ENCODE measurements around the gene DDX27. TPM values are rescaled to one million over a fixed set of nuclear protein-coding genes. Genes with fewer than 3 reads are reported as not detected.

DDX27 gene
- total RNA-seq, 1 donor from 2014 or later, result 23.3 TPM

GRCh38 chr20:49237531-49237930 lies 18.3 kb downstream of the DDX27 start:
- Mint-ChIP-seq H3K36me3 (ENCODE audit: low read depth) (peaks cover 46% of the 10 kb centered on the region), H3K4me3 (ENCODE audit: unreplicated experiment) (no peak overlapping the region), H3K27ac (ENCODE audit: unreplicated experiment) (no peak overlapping the region), H3K4me1 (ENCODE audit: low read depth) (no peaks in the 10 kb centered on the region), H3K27me3 (ENCODE audit: low read depth) (no peaks in the 10 kb centered on the region), H3K9me3 (ENCODE audit: low read depth) (no peaks in the 10 kb centered on the region)
- TF ChIP-seq CTCF (IDR thresholded peaks at IDR 0.05), result no peak
- DNase-seq (ENCODE audit: low spot score), result peak; percentile 39

GRCh38 chr20:49245921-49246740 lies 26.9 kb downstream of the DDX27 start:
- H3K36me3 Mint-ChIP-seq (ENCODE audit: low read depth), result peaks cover 25% of the 10 kb centered on the region
- peak overlapping the region; percentile 1 for H3K27ac Mint-ChIP-seq (ENCODE audit: unreplicated experiment)
- TF ChIP-seq CTCF (IDR thresholded peaks at IDR 0.05), result peak; percentile 83
- H3K9me3 Mint-ChIP-seq (ENCODE audit: low read depth), result no peaks in the 10 kb centered on the region
- H3K27me3 Mint-ChIP-seq (ENCODE audit: low read depth), result no peaks in the 10 kb centered on the region
- H3K4me3 Mint-ChIP-seq (ENCODE audit: unreplicated experiment), result no peak overlapping the region
- DNase-seq (ENCODE audit: low spot score), result peak; percentile 17
- no peaks in the 10 kb centered on the region for H3K4me1 Mint-ChIP-seq (ENCODE audit: low read depth)

GRCh38 chr20:49247169-49247723 lies 28.0 kb downstream of the DDX27 start:
- H3K36me3 Mint-ChIP-seq (ENCODE audit: low read depth), result peaks cover 24% of the 10 kb centered on the region
- no peak overlapping the region for H3K27ac Mint-ChIP-seq (ENCODE audit: unreplicated experiment)
- H3K4me3 Mint-ChIP-seq (ENCODE audit: unreplicated experiment), result no peak overlapping the region
- no peak for TF ChIP-seq CTCF (IDR thresholded peaks at IDR 0.05)
- H3K9me3 Mint-ChIP-seq (ENCODE audit: low read depth), result no peaks in the 10 kb centered on the region
- peak; percentile 38 for DNase-seq (ENCODE audit: low spot score)
- H3K27me3 Mint-ChIP-seq (ENCODE audit: low read depth), result no peaks in the 10 kb centered on the region
- no peaks in the 10 kb centered on the region for H3K4me1 Mint-ChIP-seq (ENCODE audit: low read depth)

- H3K4me3 Mint-ChIP-seq (ENCODE audit: unreplicated experiment), result no peak overlapping the region
- peak; percentile 15 for DNase-seq (ENCODE audit: low spot score)
- peaks cover 27% of the 10 kb centered on the region for H3K36me3 Mint-ChIP-seq (ENCODE audit: low read depth)
- no peaks in the 10 kb centered on the region for H3K9me3 Mint-ChIP-seq (ENCODE audit: low read depth)
- no peaks in the 10 kb centered on the region for H3K4me1 Mint-ChIP-seq (ENCODE audit: low read depth)
- TF ChIP-seq CTCF (IDR thresholded peaks at IDR 0.05), result no peak
- H3K27me3 Mint-ChIP-seq (ENCODE audit: low read depth), result no peaks in the 10 kb centered on the region
- no peak overlapping the region for H3K27ac Mint-ChIP-seq (ENCODE audit: unreplicated experiment)
These were observed 28.6 kb downstream of the DDX27 start for GRCh38 chr20:49247792-49248191.

GRCh38 chr20:49248301-49248700 lies 29.1 kb downstream of the DDX27 start:
- peaks cover 27% of the 10 kb centered on the region for H3K36me3 Mint-ChIP-seq (ENCODE audit: low read depth)
- H3K4me1 Mint-ChIP-seq (ENCODE audit: low read depth), result no peaks in the 10 kb centered on the region
- no peak overlapping the region for H3K4me3 Mint-ChIP-seq (ENCODE audit: unreplicated experiment)
- DNase-seq (ENCODE audit: low spot score), result peak; percentile 84
- TF ChIP-seq CTCF (IDR thresholded peaks at IDR 0.05), result no peak
- no peaks in the 10 kb centered on the region for H3K27me3 Mint-ChIP-seq (ENCODE audit: low read depth)
- H3K27ac Mint-ChIP-seq (ENCODE audit: unreplicated experiment), result no peak overlapping the region
- H3K9me3 Mint-ChIP-seq (ENCODE audit: low read depth), result no peaks in the 10 kb centered on the region
